Measurements from ENCODE around the gene IL2RA.
A peak's percentile ranks its signal among the peaks of the same experiment; 100 is the strongest.
"Not testable (repeated sequence)": the region's sequence is repeated elsewhere in the genome, so short reads cannot be mapped to it uniquely, and the experiment has no call there.

Gene IL2RA

GRCh38 chr10:6082496-6083395, 20.6 kb upstream of the IL2RA start:
- no peak for DNase-seq

DNA sequence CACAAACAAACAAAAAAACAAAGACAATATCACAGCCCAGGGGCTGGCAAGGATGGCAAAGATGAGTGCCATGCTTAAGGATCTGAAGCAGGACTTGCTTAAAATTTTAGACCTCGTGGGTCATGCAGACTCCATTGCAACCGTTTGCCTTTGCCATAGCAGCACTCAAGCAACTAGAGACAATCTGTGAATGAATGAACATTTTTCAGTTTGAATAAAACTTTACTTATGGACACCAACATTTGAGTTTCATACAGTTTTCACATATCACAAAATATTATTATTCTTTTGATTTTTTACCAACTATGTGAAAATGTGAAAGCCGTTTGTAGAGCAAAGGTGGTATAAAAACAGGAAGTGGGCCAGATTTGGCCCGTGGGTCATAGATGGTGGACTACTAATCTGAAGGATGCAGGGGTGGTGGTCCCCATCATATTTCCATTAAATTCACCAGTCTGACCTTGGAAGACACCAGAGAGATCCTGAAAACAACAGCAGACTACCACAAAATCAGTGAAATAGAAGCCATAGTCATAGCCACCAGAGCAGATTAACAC, 18.3 kb upstream of the IL2RA start:
- DNase-seq: no peak

DNA sequence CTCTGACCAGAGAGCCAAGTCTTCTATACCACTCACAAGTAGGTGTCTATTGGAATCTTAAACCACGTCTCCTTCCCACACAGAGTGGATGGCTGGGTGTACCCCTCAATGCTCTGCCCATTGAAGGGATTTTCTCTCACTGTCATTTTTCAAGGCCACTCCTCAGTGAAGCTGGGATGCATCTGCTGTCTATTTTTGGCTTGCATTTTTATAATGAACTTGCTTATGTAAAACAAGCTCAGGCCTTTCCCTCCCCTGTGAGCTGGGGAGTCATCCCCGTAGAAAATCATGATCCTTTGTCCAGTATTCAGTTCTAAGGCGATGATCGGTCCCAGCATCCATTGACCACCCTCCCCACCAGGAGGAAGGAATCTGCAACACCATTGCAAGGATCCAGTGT, 16.9 kb upstream of the IL2RA start:
- DNase-seq: no peak

GRCh38 chr10:6077071-6077675, 15.0 kb upstream of the IL2RA start:
- no peak for DNase-seq

- peak; percentile 37 for DNase-seq
Measured at GRCh38 chr10:6074489-6075301, 12.5 kb upstream of the IL2RA start.

DNA sequence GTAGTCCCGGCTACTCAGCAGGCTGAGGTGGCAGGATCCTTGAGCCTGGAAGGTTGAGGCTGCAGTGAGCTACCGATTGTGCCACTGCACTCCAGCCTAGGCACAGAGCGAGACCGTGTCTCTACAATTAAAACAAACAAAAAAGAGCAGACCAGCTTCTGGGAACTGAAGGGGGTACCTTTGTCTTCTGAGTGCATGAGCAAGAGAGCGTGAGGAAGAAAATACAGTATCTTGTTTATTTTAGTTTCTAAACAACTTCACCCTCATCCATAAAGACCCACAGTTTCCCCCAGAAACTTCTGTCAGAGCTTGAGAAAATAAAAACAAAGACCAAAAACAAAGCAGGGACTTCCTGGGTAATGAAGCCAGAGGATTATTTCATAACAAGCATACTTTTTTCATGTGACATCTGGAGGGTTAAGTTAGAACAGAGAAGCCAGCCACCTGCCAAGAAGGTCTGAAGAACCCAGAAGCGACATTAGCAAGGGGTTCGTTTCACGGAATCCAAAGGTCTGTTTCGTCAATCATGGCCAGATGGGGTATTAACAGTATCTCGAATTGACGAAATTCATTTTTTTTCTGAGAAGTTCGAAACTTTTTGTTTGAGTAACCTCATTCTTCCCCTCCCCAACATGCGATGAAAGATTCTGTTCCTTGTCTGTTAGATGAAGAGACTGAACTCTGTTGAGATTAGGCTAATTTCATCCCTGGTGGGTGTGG, 10.2 kb upstream of the IL2RA start:
- DNase-seq: no peak

DNA sequence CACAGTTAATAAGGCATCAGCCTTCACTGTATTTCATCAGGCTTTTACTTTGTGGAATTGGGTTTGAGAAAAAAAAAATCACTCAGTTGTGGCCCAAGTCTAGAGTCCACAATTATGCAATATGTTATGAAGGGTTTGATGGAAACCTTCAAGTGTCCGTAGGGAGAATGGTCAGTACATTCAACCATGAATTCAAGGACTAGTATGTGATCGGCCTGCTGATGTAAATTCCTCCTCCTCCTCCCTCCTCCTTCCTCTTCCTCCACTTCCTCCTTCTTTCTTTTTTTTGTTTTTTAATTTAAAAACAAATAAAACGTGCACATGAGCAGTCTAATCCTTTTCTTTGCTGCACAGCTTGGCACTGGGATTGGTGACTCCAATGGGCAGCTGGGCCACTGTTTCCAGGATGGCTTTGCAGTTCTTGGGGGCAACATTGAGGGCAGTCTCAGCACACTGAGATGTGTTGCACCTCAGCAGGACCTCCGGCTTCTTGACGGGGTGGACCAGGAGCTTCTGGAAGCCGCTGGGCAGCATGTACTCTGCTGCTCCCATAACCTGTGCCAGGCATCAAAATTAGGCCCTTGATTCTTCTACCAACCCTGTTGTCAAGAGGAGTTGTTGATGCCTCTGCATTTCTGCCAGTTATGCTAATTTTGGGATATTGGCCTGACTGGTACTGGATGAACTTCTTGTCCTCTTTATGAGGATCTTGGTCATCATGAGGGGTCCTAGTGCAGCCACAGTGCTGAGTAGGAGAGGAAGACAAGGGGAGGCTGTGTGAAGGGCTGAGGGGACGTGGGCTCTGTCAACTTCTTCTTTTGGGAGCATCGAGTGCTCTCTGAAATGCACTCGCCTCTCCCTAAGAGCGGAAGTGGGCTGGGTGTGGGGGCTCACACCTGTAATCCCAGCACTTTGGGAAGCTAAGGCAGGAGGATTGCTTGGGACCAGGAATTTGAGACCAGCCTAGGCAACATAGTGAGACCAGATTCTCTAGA, 9.3 kb upstream of the IL2RA start:
- DNase-seq: no peak

DNA sequence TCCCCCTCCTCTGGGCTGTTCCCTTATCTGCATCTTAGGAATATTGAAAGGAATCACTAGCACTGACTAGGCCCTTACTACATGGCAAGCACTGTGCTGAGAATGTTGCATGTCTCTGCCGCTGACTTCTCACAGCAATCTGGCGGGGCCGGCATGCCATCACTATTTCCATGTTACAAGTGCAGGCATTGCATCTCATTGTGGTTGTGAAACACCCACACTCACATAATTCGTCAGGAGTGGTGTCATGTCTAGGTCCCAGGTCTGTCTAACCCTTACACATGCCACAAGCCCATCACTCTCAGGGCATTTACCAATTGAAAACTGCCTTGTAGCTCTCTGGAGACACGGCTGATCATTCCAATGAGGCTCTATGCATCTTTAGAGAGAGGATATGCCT, 8.5 kb upstream of the IL2RA start:
- no peak for DNase-seq

- no peak for DNase-seq
Measured at GRCh38 chr10:6069081-6069931, 7.1 kb upstream of the IL2RA start.

DNA sequence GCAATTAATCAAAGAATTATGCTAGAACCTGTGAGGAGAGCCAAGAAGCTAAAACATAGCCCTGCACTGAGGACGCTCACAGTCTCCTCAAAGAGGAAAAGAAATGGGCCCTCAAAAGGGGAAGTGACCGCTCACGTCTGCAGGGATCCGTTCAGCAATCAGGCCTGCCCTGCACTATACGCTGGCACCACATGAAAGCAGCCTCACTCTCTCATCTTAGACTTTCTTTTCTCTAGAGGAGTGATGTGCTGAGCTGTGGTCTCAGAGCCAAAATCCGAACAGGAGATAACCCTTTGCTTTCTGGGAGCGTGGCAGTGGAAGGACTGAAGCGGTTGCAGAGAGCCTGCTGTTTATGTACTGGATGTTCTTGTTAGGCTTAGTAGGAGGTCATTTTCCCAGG, 6.3 kb upstream of the IL2RA start:
- no peak for DNase-seq

- no peak for DNase-seq
Measured at GRCh38 chr10:6068006-6068405, 5.8 kb upstream of the IL2RA start.

- DNase-seq: no peak
Measured at GRCh38 chr10:6067457-6067856, 5.3 kb upstream of the IL2RA start.

DNA sequence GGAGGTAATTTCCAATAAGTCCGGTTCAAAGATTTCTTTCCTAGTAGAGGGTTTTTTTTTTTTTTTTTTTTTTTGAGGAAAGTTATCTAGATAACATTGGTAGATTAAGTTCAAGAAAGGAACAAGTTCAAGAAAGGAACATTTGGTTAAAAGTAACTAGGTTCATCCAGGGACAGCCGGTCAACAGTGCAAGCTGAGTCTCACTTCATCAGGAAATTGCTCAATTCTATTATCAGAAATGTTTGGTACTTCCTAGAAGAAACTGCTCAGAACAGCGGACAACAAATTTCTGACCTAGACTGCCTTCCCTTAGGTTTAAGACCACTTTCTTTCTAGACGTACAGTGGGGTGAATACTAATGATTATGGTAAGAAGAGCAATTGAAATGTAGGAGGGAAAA, 3.7 kb upstream of the IL2RA start:
- no peak for DNase-seq

GRCh38 chr10:6065406-6065805, 3.2 kb upstream of the IL2RA start:
- no peak for DNase-seq

- not testable (repeated sequence) for DNase-seq
Measured at GRCh38 chr10:6064726-6065125, 2.6 kb upstream of the IL2RA start.

- DNase-seq: no peak
Measured at GRCh38 chr10:6064119-6064518, 2.0 kb upstream of the IL2RA start.

DNA sequence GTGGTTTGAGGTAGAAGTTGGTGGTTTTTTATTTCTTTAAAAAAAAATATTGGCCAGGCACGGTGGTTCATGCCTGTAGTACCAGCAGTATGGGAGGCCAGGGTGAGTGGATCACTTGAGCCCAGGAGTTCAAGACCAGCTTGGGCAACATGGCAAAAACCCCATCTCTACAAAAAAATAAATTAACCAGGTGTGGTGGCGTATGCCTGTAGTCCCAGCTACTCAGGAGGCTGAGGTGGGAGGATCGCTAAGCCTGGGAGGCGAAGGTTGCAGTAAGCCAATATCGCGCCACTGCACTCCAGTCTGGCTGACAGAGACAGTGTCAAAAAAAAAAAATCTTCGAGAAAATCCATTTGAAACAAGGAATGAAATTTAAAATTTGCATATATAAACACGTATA, 1.1 kb downstream of the IL2RA start:
- no peak for DNase-seq

GRCh38 chr10:6059506-6059905, 2.7 kb downstream of the IL2RA start:
- no peak for DNase-seq

GRCh38 chr10:6058682-6059475, 3.3 kb downstream of the IL2RA start:
- DNase-seq: no peak

Measured in fibroblast of skin of abdomen (primary cell).